Measurements from ENCODE around the gene PDE6H.

Gene PDE6H

GRCh38 chr12:15001733-15002382 is 29.0 kb downstream of the PDE6H start:
- peak; percentile 36 for DNase-seq (ENCODE audit: low spot score)

GRCh38 chr12:15004421-15004820 is 31.6 kb downstream of the PDE6H start:
- DNase-seq (ENCODE audit: low spot score), result no peak

GRCh38 chr12:15005064-15005463 is 32.2 kb downstream of the PDE6H start:
- no peak for DNase-seq (ENCODE audit: low spot score)

GRCh38 chr12:15007551-15007950 is 34.7 kb downstream of the PDE6H start:
- no peak for DNase-seq (ENCODE audit: low spot score)

- DNase-seq (ENCODE audit: low spot score), result no peak
These were observed 38.3 kb downstream of the PDE6H start for GRCh38 chr12:15011162-15011561.

- no peak for DNase-seq (ENCODE audit: low spot score)
These were observed 40.9 kb downstream of the PDE6H start for GRCh38 chr12:15013634-15014179.

GRCh38 chr12:15014708-15015107 is 41.9 kb downstream of the PDE6H start:
- DNase-seq (ENCODE audit: low spot score), result no peak

- DNase-seq (ENCODE audit: low spot score), result no peak
These were observed 42.3 kb downstream of the PDE6H start for GRCh38 chr12:15015121-15015520.

- DNase-seq (ENCODE audit: low spot score), result no peak
These were observed 47.3 kb downstream of the PDE6H start for GRCh38 chr12:15020156-15020555.

Measured in D341Med (cell line).